GM12872 (cell line): ENCODE measurements around the gene EXD2.
A peak's percentile ranks its signal among the peaks of the same experiment; 100 is the strongest.

Experiments used
- CTCF ChIP-seq: IDR thresholded peaks from 3 replicates; pipeline ENCODE4 v1.5.1; 2011; ENCODE audit warnings: low read depth, mild to moderate bottlenecking, low read length, moderate library complexity; ENCODE audit not compliant: insufficient read depth

The EXD2 gene

GRCh38 chr14:69244946-69245345, 53.6 kb downstream of the EXD2 start:
- no peak for TF ChIP-seq CTCF

DNA sequence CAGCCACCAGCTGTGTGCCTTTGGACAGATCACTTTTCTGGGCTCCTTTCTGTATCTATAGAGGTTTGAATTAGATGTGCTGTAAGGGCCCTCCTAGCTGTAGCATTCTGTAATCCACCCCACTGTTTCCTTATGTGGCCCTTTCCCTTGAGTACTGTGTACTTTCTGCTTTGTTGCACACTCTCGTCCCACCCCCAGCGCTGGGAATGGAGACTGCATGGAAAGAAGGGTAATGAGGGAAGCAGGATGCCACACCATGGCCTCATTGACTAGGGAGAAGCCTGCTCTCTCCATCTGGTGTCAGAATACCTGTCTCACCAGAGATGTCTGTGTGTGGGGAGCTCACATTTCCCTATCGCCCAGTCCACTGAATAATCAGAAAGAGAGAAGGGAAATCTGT, 55.0 kb downstream of the EXD2 start:
- TF ChIP-seq CTCF = no peak

DNA sequence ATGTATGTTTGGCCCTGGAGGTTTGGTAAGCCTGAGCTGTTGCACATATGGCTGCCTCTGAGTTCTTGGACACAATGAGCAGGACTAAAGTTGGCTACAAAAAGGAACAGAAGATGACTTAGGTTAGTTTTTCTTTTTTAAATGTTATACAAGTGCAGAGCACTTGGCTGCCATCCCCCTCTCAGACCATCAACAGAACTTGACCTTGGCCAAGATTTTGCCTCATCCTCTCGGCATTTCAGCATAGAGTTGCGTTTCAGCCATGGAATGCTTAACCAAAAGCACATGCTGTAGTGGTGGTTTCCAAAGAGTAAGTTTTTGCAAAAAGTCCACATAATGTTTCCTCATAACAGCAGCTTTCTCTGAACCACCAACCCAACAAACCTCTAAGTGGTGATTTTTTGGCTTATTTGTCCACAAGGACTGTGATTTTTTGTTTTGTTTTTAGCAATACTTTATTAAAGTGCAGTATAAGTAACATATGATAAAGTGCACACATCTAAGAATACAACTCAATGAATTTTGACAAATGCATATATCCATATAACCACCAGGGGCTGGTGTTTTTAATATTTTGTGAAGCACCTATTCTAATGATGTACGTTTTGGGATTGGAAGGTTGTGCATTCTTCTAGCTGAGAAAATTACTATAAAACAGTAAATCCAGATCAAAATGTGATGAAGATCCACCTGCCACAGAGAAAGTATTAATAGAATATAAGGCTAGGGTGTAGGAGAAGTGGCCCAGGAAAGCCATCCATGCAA, 56.6 kb downstream of the EXD2 start:
- TF ChIP-seq CTCF = peak; percentile 15; the same call in 1 of the 3 replicates

- no peak for TF ChIP-seq CTCF
These were observed 58.3 kb downstream of the EXD2 start for GRCh38 chr14:69249603-69250002.

GRCh38 chr14:69252851-69253250, 61.6 kb downstream of the EXD2 start:
- no peak for TF ChIP-seq CTCF

DNA sequence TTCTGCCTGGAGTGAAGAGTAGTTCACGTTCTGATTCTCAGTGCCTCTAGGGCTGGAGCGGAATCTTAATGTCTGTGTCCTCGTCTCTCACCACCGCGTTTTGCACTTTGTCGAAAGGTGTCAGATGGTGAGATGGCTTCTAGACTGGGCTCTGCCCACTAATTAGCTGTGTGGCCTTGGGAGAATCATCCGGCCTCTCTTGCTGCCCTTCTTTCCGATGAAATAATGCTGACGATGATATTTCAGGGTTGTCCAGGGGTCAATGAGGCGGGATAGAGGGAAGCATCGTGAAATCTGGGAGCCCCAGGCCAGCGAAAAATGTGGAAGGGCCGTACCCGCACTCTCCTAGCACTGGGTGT, 67.8 kb downstream of the EXD2 start:
- no peak for TF ChIP-seq CTCF

- 0 out of 3 replicates have a peak, but pooled peaks have one; percentile 6 for TF ChIP-seq CTCF
These were observed 68.4 kb downstream of the EXD2 start, which contains the start of gene GALNT16 for GRCh38 chr14:69259527-69260189. Gene GALNT16, plus strand, starts transcription at chr14:69260158. Its CDS starts 133 bp downstream, at chr14:69260291.
